GM10266 (cell line): ENCODE results near the gene DEFB115.
"Not testable (repeated sequence)": the region's sequence is repeated elsewhere in the genome, so short reads cannot be mapped to it uniquely, and the experiment has no call there.

Source experiments
- DNase-seq: peaks from one replicate; pipeline ENCODE4 v3.0.0; 2012; ENCODE audit errors: extremely low spot score
- TF ChIP-seq, protein P1 (sequence below): IDR thresholded peaks from 2 replicates; pipeline ENCODE4 v1.5.1; 2012; ENCODE audit warnings: mild to moderate bottlenecking, low read depth; ENCODE audit not compliant: control insufficient read depth, insufficient read depth; ENCODE audit errors: missing control alignments

DEFB115 gene

DNA sequence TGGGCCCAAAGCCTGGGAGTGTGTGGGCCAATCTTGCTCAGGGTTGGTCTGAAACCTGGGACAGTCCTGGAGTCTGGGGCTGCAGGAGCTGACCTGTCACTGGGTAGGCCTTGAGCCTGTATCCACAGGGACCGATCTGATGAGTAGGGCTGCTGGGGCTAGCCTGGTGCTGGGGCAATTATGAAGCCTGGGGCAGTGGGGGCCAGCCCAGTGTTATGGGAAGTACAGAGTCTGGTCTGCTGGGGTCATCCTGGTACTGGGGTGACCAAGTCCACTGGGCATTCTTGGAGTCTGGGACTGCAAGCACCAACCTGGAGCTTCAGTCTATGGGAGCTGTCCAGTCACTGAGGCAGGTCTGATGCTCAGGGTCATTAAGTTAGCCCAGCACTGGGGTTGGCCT is 20.7 kb downstream of the DEFB115 start:
- no peak for DNase-seq
- TF ChIP-seq, protein P1, sequence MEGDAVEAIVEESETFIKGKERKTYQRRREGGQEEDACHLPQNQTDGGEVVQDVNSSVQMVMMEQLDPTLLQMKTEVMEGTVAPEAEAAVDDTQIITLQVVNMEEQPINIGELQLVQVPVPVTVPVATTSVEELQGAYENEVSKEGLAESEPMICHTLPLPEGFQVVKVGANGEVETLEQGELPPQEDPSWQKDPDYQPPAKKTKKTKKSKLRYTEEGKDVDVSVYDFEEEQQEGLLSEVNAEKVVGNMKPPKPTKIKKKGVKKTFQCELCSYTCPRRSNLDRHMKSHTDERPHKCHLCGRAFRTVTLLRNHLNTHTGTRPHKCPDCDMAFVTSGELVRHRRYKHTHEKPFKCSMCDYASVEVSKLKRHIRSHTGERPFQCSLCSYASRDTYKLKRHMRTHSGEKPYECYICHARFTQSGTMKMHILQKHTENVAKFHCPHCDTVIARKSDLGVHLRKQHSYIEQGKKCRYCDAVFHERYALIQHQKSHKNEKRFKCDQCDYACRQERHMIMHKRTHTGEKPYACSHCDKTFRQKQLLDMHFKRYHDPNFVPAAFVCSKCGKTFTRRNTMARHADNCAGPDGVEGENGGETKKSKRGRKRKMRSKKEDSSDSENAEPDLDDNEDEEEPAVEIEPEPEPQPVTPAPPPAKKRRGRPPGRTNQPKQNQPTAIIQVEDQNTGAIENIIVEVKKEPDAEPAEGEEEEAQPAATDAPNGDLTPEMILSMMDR: no peak

DNA sequence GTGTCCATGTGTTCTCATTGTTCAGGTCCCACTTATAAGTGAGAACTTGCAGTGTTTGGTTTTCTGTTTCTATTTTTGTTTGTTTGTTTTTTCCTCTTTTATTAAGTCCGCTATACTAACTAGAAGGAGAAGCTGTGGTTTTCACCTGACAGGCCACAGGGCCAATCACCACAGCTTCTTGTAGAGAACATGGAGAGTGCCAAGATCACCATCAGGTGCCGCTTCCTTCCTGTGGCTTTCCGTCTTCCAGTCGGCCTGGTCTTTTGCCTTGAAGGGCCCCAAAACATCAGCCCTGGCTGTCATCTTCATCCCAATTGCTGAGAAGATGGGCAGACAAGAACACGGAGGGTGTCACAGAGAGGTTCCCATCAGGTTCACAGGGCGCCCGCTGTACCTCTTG is 27.5 kb downstream of the DEFB115 start:
- not testable (repeated sequence) for DNase-seq

DNA sequence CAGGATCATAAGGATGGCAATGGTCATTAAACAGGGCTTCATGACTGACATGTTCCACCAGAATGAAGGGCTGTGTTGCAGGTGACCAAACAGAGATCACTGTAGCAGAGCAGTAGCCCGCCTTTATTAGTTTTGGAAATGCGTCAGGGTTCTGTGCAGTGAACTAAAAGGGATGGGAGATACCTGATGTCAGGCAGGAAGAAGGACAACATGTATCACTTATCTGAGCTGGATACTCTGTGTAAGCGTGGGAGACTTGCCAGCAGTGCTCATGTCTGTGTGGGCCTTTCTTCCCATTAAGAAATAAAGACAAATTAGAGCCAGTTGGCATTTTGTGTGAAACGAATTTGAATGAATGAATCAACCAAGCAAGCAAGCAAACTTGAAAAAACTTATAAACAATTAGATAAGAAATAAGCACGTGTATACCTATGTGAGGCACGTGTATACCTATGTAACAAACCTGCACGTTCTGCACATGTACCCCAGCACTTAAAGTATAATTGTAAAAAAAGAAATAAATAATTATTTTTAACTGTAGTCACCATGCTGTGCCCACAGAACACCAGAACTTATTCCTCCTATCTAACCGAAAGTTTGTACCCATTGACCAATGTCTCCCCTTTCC is 51.2 kb downstream of the DEFB115 start, which contains the start of gene DEFB116:
DEFB116 (minus strand) TSS at position 51 of the 628 bp plus-strand sequence; CDS start at position 51, 0 bp downstream.
- TF ChIP-seq, protein P1: no peak
- DNase-seq: no peak
